Thyroid gland (tissue), 4 donors: ENCODE data around the gene FHOD3.

Experiments used
- POLR2A ChIP-seq, 2 donors: fragments of 450-650 bp; IDR thresholded peaks; one replicate each; pipeline ENCODE4 v1.6.1; 2017; ENCODE audit warnings: antibody characterized with exemption in 2 of 2, mild to moderate bottlenecking in 2 of 2, moderate library complexity in 1 of 2
- TF ChIP-seq, protein P1 (sequence below), 6 experiments: fragments of 200-600 bp in 3 of 6; fragments of 450-650 bp in 3 of 6; sonication (generic) in 3 of 6; IDR thresholded peaks; one replicate each; pipeline ENCODE4 v1.5.1; 2016 to 2019; ENCODE audit warnings: antibody characterized with exemption in 6 of 6, mild to moderate bottlenecking in 2 of 6, inconsistent platforms in 1 of 6, moderate library complexity in 1 of 6

DNA sequence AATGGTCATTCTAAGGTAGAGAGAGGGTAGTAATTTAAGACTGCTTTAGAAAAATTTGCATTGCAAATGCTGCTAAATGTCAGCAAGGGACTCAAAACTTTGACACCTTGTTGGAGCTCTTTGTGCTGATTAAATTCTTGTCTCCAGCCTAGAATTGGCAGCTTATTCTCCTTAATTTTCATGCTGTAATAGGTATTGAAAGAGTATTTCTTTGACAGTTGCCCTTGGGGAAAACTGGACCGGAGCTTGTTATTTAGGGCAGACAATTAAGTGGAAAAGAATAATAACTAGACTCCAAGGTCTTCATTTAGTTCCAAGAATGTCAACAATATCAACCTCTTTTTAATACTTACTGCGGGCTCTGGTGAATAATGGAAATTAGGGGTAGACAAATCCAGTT is 267.3 kb downstream of the FHOD3 start:
- TF ChIP-seq POLR2A (IDR thresholded peaks at IDR 0.05), result no peak
- TF ChIP-seq, protein P1, sequence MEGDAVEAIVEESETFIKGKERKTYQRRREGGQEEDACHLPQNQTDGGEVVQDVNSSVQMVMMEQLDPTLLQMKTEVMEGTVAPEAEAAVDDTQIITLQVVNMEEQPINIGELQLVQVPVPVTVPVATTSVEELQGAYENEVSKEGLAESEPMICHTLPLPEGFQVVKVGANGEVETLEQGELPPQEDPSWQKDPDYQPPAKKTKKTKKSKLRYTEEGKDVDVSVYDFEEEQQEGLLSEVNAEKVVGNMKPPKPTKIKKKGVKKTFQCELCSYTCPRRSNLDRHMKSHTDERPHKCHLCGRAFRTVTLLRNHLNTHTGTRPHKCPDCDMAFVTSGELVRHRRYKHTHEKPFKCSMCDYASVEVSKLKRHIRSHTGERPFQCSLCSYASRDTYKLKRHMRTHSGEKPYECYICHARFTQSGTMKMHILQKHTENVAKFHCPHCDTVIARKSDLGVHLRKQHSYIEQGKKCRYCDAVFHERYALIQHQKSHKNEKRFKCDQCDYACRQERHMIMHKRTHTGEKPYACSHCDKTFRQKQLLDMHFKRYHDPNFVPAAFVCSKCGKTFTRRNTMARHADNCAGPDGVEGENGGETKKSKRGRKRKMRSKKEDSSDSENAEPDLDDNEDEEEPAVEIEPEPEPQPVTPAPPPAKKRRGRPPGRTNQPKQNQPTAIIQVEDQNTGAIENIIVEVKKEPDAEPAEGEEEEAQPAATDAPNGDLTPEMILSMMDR (IDR thresholded peaks at IDR 0.05), result no peak
